Measurements from ENCODE around the gene USP20.

USP20 gene

DNA sequence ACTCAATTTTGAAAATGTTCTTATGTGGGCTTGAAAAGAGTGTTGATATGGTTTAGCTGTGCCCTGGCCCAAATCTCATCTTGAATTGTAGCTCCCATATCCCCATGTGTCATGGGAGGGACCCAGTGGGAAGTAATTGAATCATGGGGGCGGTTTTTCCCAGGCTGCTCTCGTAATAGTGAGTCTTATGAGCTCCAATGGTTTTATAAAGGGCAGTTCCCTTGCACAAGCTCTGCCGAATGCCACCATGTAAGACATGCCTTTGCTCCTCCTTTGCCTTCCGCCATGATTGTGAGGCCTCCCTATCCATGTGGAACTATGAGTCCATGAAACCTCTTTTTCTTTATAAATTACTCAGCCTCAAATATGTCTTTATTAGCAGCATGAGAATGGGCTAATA, 71.0 kb downstream of the USP20 start:
- in situ Hi-C loops (cut with MboI; ENCODE audit: low sequenced_read_pairs) = no loop called here

DNA sequence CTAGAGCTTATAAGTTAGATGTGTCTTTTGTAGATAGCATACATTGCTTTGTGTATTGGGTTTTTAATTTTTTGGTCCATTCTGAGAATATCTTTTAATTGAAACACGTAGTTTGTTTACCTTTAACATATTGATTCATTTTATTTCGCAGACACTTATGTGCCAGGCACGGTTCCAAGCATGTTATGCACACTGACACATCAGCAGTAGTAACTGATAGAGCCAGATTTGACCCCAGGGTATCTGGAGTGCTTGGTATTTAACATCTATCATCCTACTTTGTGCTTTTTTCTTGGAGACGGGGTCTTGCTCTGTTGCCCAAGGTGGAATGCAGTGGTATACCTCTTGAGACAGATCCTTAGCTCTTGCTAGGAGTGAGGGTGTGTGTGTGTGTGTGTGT, 71.9 kb downstream of the USP20 start:
- in situ Hi-C loops (cut with MboI; ENCODE audit: low sequenced_read_pairs) = no loop called here

DNA sequence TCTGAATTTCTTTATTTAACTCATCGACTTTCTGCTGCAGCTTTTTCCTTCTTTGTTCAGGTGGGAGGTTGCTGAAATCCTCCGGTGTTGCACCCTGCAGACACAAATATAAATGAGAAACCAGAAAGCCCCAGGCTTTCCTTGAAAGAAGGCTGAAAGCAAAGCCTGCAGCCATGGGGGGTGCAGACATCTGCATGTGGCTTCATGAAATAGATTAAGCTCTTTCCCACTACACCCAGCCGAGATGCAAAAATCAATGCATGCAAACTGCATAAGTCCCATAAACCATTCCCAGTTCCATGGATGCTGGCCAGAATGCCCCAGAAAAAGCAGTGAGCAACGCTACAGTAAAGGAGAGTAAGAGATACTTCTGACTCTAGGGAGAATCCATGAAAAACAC, 73.6 kb downstream of the USP20 start:
- in situ Hi-C loops (cut with MboI; ENCODE audit: low sequenced_read_pairs) = no loop called here

DNA sequence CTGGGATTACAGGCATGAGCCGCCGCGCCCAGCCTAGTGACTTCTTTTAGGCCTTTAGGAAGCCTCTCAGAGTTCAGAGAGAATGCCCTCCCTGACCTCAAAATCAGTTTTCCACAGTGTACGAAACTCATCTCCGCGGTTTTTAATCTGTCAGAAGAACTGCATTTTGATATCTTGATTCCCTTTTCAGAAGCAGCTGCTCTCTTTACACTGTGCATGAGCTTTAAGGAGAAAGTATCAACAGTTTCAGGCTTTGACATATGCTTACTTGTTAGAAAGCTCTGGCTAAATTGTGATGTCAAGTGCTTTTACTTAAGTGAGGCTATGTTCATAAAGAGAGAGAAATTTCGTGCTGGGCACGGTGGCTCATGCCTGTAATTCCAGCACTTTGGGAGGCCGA, 74.6 kb downstream of the USP20 start:
- in situ Hi-C loops (cut with MboI; ENCODE audit: low sequenced_read_pairs) = no loop called here

DNA sequence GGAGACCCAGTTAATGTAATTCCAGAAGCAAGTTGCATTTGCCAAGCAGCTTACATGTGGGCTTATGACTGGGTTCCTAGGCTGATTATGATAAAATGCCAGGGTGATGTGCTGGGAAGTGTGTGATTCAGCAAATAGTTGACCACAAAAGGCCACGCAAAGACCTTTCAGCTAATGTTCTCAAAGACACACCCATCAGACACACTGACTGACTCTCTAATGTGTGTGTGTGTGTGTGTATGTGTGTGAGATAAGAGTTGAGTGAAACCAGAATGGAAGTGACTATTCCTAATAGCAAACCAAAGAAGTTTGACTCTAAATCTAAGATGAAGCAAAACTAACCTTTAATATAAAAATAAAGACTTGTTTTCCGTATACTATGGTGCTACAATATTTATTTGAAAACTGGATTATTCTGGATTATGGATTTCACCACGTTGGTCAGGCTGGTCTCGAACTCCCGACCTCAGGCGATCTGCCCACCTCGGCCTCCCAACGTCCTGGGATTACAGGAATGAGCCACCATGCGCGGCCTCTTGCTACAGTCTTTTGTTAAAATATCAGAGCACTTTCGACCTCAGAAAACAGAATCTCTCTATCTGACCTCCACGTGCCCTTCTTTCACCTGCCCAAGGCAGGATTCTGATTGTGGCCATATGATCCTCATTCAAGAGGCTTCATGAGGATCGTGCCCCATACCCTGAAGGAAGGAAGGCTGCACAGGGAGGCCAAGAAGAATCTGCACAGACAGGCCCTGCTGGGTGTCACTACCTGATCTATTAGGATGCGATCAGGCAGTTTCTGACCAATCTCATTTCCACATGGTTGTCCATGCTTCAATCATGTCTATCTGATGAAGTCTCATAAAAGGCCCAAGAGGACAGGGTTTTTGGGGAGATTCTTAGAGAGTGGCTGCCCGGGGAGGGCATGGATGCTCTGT, 75.6 kb downstream of the USP20 start:
- in situ Hi-C loops (cut with MboI; ENCODE audit: low sequenced_read_pairs) = no loop called here

DNA sequence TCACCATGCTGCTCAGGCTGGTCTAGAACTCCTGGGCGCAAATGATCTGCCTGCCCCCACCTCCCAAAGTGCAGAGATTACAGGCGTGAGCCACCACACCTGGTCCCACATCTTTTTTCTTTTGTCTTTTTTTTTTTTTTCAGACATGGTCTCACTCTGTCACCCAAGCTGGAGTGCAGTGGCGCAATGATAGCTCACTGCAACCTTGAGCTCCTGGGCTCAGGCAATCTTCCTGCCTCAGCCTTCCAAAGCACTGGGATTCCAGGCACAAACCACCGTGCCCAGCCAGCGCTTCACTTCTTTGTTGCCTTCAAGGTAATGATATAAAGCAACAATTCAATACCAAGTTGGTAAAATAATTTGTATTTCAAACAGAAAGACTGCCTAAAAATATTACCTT, 78.8 kb downstream of the USP20 start:
- in situ Hi-C loops (cut with MboI; ENCODE audit: low sequenced_read_pairs) = no loop called here

DNA sequence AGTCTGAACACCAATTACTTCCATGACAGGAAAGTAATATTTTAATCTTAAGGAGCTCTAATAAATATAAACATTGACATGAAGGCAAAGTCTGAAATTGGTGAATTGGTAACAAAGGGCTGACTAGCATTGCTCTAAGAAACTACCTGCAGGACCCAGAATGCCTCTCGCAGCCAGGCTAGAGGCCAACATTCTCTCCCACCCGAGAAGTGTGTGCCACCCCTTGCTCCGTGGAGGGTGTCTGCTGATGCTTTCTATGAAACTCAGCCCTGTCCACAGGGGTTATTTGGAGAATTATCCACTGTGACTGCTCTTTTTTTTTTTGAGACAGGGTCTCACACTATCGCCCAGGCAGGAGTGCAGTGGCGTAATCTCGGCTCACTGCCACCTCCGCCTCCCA, 81.4 kb downstream of the USP20 start:
- in situ Hi-C loops (cut with MboI; ENCODE audit: low sequenced_read_pairs) = no loop called here

DNA sequence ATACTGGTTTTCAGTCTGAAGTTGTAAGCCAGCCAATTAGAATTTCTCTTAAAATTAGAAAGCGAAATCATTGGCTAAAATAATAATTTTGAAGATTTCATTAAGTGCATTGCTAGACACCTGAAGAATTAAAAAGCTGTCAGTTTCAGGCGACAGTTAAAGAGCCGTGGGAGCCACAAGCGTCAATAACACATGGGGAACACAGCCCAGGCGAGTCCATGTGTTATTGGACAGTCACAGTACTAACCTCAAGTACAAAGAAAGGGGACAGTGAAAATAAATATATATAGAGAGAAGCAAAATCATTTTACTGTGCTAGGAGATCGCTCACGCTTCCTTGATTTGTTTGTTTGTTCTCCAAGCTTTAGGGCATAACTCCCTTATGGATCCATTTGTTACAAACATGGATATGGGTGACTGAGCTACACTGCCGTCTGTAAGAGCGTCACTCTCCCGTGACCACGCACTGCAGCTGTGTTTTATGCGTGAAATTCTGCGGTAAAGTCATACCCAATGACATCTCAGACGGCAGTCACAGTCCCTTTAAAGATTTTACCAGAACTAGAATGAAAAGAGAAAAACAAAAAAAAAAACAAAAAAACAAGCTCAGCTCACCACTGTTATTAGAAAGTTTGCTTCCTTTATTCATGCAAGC, 83.2 kb downstream of the USP20 start:
- in situ Hi-C loops (cut with MboI; ENCODE audit: low sequenced_read_pairs) = no loop called here

DNA sequence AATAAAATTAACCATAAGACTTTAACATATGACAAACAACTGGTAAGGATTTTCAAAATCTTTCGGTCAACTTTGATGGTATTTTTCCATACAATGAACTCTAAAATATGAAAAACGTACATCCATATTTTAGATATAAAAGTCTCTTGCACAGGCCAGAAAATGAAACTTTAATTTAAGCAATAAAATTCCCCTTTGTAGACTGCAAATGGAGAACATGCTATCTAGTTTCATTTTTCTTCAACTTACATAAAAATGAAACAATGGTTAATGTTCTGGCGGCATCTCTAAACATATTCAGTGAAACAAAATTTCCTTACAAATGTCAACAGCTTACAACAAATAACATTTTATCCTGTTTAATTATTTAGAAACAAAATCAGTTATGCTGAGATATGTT, 84.0 kb downstream of the USP20 start:
- in situ Hi-C loops (cut with MboI; ENCODE audit: low sequenced_read_pairs) = no loop called here

DNA sequence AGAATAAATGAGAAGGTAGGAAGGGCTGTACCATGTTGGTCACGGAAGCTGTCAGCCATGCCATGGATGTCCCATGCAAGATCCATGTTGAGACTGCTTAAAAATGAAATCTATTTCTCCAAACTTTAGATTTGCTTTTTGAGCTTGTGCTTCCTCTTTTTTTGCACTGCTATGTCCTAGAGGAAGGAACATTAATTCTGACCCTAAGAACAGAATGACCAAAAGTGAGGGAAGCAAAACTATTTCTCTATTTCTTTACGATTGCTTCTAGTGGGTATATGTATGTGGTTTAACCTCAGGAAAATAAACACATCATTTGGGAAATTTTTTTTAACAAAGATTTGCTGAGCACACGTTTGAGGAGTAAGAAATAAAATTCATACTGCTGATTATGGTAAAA, 84.6 kb downstream of the USP20 start:
- in situ Hi-C loops (cut with MboI; ENCODE audit: low sequenced_read_pairs) = no loop called here

DNA sequence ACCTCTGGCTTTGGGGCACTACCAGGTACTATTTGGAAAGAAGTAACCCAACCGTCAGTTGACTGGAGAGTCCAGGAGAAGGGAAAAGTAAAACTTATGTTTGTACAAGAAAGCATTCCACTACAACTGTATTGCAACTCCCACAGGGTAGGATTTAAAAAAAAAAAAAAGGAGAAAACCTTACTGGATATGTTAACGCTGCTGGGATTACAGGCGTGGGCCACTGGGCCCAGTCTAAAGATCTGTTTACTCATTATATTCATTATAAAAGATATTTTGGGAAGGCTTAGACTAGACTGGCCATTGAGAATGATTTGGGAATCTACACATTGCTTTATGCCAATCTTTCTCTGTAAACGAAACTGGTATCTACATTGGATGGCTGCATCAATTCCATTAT, 86.6 kb downstream of the USP20 start:
- in situ Hi-C loops (cut with MboI; ENCODE audit: low sequenced_read_pairs) = no loop called here

DNA sequence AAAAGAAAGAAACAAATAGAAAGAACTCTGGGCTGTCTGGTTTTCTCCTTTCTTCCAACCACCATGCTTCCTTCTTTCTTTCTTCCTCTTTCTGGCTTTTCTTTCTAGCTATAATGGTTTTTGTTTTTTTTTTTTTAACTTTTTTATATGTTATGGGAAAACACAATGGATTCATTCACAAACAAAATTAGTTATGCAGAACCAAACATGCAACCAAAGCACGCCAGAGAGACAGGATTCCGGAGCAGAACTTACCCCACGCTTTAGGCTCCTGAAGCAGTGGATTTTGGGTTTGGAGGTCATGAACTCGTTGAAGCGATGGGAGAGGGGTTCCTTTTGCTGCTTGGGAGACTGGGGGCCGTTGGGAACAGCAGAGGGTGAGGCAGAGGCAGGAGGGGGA, 88.3 kb downstream of the USP20 start:
- in situ Hi-C loops (cut with MboI; ENCODE audit: low sequenced_read_pairs) = no loop called here

DNA sequence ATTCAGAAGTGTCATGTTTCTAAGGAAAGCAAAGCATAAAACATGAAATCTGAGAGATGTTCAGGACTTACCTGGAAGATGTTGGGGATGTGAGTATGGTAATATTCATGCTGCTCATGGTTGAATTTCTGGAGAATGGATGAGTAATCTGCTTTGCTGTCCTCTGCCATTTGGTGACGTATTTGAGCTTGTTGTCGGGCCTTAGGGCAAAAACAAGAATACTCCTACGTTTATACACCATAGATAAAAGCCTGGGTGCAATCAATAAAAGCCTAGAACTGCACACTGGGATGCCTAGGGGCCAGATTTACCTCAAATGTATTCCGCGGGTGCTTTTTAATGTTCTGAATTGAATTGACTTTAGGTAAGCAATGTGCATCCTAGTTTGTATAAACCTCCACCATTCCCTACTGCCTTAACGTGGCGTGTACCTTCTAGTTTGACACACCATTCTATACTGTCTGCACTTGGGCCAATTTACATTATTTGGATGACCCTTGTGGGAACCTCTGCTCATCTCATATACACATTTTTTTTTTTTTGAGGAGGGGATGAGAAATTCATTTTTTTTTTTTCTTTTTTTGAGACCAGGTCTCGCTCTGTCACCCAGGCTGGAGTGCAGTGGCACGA, 94.4 kb downstream of the USP20 start:
- in situ Hi-C loops (cut with MboI; ENCODE audit: low sequenced_read_pairs) = no loop called here

DNA sequence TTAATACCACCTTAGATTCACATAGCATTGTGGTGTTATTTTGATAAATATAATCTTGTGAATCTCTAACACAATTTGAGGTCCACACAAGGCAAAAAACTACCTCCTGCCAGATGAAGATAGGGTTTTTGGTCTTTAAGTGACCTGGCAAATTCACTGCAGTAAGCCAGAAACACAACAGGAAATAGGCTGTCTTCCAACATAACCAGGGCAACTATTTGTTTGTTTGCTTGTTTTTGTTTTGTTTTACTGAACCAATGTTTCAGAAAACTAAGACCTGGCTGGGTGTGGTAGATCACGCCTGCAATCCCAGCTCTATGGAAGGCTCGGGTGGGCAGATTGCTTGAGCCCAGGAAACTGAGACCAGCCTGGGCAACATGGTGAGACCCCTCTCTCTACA, 95.5 kb downstream of the USP20 start:
- in situ Hi-C loops (cut with MboI; ENCODE audit: low sequenced_read_pairs) = no loop called here
